ENCODE results near the gene PRDM13. TPM values are rescaled to one million over a fixed set of nuclear protein-coding genes. Genes with fewer than 3 reads are reported as not detected.

The PRDM13 gene
- total and polyA plus RNA-seq, 7 donors: not detected

DNA sequence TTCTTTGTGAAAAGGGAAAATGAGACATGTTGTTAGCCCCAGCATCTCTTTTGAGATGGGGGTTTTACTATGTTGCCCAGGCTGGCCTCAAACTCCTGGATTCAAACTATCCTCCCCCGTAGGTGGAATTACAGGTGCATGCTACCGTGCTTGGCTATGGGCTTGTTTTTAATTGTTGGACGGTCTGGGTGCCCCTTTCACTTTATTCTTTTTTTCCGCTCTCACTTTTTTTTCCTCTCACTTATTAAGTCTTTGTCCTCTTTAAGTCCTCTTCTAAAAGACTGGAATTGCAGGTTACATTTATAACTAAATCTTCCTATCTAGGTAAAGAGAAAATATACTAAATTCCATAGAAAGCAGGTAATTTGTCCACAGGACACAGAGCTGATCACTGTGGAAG lies 18.8 kb upstream of the PRDM13 start:
- H3K27me3 ChIP-seq (ENCODE audit: insufficient read depth in 3 of 3, low read length in 2 of 3): peaks cover 7 to 70% (median 16%) of the 10 kb centered on the region in 3 donors

GRCh38 chr6:99588618-99589289 lies 17.9 kb upstream of the PRDM13 start:
- H3K4me1 ChIP-seq: peaks cover 10% of the 10 kb centered on the region
- H3K27ac ChIP-seq: no peak overlapping the region
- DNase-seq (peak; percentile 66 to 85), ATAC-seq (peak; percentile 92 to 98 (median 96))
- intact Hi-C loops (cut with DNase I): loop anchor here in 1 of 2 donors (5.0 kb wide), 1 partner anchor 159 kb away; no protein-coding TSS in a partner anchor
- H3K9me3 ChIP-seq: no peaks in the 10 kb centered on the region
- peak overlapping the region; percentile 66 for H3K4me3 ChIP-seq
- 1 to 2% (median 2%) methylated on average over 48 to 52 of the region's 52 CpGs for WGBS, 3 donors
- no peaks in the 10 kb centered on the region for H3K36me3 ChIP-seq (ENCODE audit: insufficient read depth in 1 of 2, low read depth in 1 of 2)
- TF ChIP-seq CTCF (IDR thresholded peaks at IDR 0.05): peak; percentile 58
- H3K27me3 ChIP-seq (ENCODE audit: insufficient read depth in 3 of 3, low read length in 2 of 3): peaks cover 8 to 71% (median 16%) of the 10 kb centered on the region in 3 donors

More for the DNA sequence above, 18.8 kb upstream of the PRDM13 start:
- Histone ChIP-seq H3K9me3 (no peaks in the 10 kb centered on the region), H3K27ac (no peak overlapping the region), H3K36me3 (ENCODE audit: insufficient read depth in 1 of 2, low read depth in 1 of 2) (no peaks in the 10 kb centered on the region), H3K4me1 (peaks cover 10% of the 10 kb centered on the region), H3K4me3 (no peak overlapping the region)
- TF ChIP-seq CTCF (IDR thresholded peaks at IDR 0.05): no peak
- DNase-seq (no peak), ATAC-seq (no peak)
- 74 to 86% (median 82%) methylated on average over 4 of the region's 4 CpGs for WGBS, 3 donors
- intact Hi-C loops (cut with DNase I): loop anchor here in 1 of 2 donors (5.0 kb wide), 1 partner anchor 160 kb away; no protein-coding TSS in a partner anchor

DNA sequence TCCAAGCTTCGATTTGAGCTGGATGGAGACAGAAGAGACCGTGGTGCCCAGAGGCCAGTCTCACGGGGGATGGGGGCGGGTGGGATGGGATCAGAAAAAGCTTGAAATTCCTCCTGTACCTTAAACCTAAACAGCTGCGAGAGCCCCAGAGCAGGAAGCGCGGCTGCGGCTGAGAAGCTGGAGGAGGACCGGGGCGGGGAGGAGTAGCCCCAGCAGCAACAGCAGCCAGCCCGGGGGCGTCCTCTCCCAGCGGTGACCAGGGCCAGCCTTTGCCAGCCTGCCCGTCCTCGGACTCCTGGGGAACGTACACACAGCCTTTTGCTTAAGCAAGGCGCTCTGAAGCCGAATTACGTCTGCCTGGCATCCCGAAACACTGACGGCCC lies 17.4 kb upstream of the PRDM13 start:
- Histone ChIP-seq H3K27me3 (ENCODE audit: insufficient read depth in 3 of 3, low read length in 2 of 3) (peaks cover 8 to 75% (median 17%) of the 10 kb centered on the region in 3 donors), H3K4me1 (peaks cover 10% of the 10 kb centered on the region), H3K36me3 (ENCODE audit: insufficient read depth in 1 of 2, low read depth in 1 of 2) (no peaks in the 10 kb centered on the region), H3K9me3 (no peaks in the 10 kb centered on the region), H3K27ac (no peak overlapping the region), H3K4me3 (peak overlapping the region; percentile 66)
- intact Hi-C loops (cut with DNase I): loop anchor here in 1 of 2 donors (5.0 kb wide), 1 partner anchor 158 kb away; no protein-coding TSS in a partner anchor
- DNase-seq (no peak), ATAC-seq (peak in 3 of 4 donors; percentile 11 to 43 (median 16))
- 8 to 11% (median 8%) methylated on average over 21 of the region's 21 CpGs for WGBS, 3 donors
- TF ChIP-seq CTCF (IDR thresholded peaks at IDR 0.05): no peak

DNA sequence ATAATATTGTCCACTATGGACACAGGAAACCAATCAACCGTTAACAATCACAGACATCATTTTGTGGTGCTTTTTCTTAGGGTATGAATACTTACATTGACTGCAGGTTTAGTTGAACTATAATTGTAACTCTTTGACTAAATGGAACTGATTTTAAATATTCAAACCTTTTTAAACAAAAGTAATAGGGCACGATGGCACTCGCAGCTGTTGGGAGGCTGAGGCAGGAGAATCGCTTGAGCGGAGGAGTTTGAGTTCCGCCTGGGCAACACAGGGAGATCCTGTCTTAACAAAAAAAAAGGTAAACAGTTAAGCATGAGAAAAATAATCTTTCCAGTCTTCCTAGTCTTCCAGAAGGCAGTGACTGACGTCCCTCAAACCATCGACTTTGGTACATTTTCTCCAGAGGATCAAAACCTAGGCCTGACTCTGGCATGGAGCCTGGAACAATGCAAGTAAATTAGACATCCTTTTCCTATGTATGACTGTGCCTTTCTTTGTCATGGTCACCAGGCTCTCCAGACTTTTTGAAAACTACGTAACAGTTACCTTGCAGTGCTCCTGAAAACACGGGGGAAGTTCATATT lies 16.6 kb upstream of the PRDM13 start:
- no peak for ATAC-seq
- no peak for TF ChIP-seq CTCF (IDR thresholded peaks at IDR 0.05)
- Histone ChIP-seq H3K36me3 (ENCODE audit: insufficient read depth in 1 of 2, low read depth in 1 of 2) (no peaks in the 10 kb centered on the region), H3K4me1 (peaks cover 10% of the 10 kb centered on the region), H3K27ac (no peak overlapping the region), H3K9me3 (no peaks in the 10 kb centered on the region), H3K4me3 (no peak overlapping the region), H3K27me3 (ENCODE audit: insufficient read depth in 3 of 3, low read length in 2 of 3) (peaks cover 8 to 82% (median 22%) of the 10 kb centered on the region in 3 donors)
- 52 to 61% (median 59%) methylated on average over 10 of the region's 10 CpGs for WGBS, 3 donors
- intact Hi-C loops (cut with DNase I): loop anchor here (5.0 kb wide), 1 partner anchor 157 kb away; no protein-coding TSS in a partner anchor
- no peak for DNase-seq
